Testis (tissue), 2 donors: ENCODE data around the gene OOSP4B.

Source experiments
- POLR2A ChIP-seq: fragments of 450-650 bp; IDR thresholded peaks from one replicate; pipeline ENCODE4 v1.6.1; 2017; ENCODE audit warnings: antibody characterized with exemption, mild to moderate bottlenecking, moderate library complexity
- TF ChIP-seq, protein P1 (sequence below), 3 experiments: fragments of 450-650 bp in 2 of 3; fragments of 200-600 bp in 1 of 3; sonication (generic) in 1 of 3; IDR thresholded peaks; one replicate each; pipeline ENCODE4 v1.5.1; 2016 to 2019; ENCODE audit warnings: antibody characterized with exemption in 3 of 3, mild to moderate bottlenecking in 2 of 3, moderate library complexity in 1 of 3

DNA sequence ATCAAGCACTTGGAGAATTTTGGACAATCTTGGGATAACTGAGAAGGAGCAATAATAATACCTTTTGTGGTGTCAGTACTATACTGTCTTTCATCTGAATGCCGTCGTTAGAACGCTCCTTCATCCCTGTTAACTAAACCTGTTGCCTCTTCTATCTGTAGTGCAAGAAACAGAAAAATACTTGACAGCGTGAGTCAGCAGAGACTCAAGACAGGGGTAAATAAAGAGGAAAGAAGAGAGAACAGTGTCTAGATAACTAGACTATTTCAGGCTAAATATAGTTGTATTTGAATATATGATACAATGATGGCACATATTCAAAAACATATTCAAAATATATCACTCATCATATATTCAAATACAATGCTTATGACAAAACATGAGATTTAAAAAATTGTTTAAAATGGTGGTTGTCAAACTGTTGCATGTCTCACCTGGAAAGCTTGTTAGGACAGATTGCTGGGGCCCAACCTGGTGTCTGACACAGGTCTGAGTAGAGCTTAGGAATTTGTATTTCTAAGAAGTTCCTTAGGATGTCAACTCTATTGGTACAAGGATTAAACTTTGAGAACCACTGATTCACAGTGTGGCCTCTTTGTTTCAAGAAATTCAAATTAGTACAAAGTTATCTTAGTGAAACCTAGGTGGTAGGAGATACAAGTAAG, 35.7 kb upstream of the OOSP4B start:
- TF ChIP-seq, protein P1, sequence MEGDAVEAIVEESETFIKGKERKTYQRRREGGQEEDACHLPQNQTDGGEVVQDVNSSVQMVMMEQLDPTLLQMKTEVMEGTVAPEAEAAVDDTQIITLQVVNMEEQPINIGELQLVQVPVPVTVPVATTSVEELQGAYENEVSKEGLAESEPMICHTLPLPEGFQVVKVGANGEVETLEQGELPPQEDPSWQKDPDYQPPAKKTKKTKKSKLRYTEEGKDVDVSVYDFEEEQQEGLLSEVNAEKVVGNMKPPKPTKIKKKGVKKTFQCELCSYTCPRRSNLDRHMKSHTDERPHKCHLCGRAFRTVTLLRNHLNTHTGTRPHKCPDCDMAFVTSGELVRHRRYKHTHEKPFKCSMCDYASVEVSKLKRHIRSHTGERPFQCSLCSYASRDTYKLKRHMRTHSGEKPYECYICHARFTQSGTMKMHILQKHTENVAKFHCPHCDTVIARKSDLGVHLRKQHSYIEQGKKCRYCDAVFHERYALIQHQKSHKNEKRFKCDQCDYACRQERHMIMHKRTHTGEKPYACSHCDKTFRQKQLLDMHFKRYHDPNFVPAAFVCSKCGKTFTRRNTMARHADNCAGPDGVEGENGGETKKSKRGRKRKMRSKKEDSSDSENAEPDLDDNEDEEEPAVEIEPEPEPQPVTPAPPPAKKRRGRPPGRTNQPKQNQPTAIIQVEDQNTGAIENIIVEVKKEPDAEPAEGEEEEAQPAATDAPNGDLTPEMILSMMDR (IDR thresholded peaks at IDR 0.05): no peak
- no peak for TF ChIP-seq POLR2A
